HEK293 (cell line): ENCODE results near the gene CHMP6.
A peak's percentile ranks its signal among the peaks of the same experiment; 100 is the strongest.

Experiments used
- CTCF ChIA-PET: fragments of 350-600 bp; formaldehyde crosslinking; extraction: SDS; loops from one replicate; lab custom pipeline; 2021; ENCODE audit warnings: antibody characterized with exemption; lab: Yijun Ruan, JAX
- POLR2A ChIA-PET: fragments of 300-600 bp; formaldehyde crosslinking; extraction: SDS; loops from one replicate; lab custom pipeline; 2020; ENCODE audit warnings: antibody characterized with exemption, inconsistent platforms; lab: Yijun Ruan, JAX
- H3K27ac ChIP-seq: fragments of 200-500 bp; sonication (Bioruptor generic); 2 replicates; pipeline ENCODE4 v1.5.1; 2014; ENCODE audit warnings: low read depth, low read length, control low read depth, inconsistent platforms; ENCODE audit errors: extremely low read depth
- H3K36me3 ChIP-seq, 2 experiments: fragments of 200-500 bp in 1 of 2; sonication (Bioruptor generic) in 1 of 2; 1 replicate in 1 of 2; 2 replicates in 1 of 2; pipeline ENCODE4 v1.5.1; 2014 to 2017; ENCODE audit warnings: inconsistent platforms in 2 of 2, low read length in 2 of 2; ENCODE audit not compliant: control insufficient read depth in 2 of 2, insufficient read depth in 1 of 2
- H3K4me1 ChIP-seq: fragments of 200-500 bp; sonication (Bioruptor generic); 2 replicates; pipeline ENCODE4 v1.5.1; 2014; ENCODE audit warnings: mild to moderate bottlenecking, low read length, inconsistent platforms; ENCODE audit not compliant: control insufficient read depth, insufficient read depth
- H3K4me3 ChIP-seq: 2 replicates; pipeline ENCODE4 v1.5.1; 2011; ENCODE audit warnings: low read depth, mild to moderate bottlenecking, control low read depth, low read length, moderate library complexity
- H3K9me3 ChIP-seq: fragments of 200-500 bp; sonication (Bioruptor generic); 2 replicates; pipeline ENCODE4 v1.5.1; 2014; ENCODE audit warnings: low read depth, low read length, inconsistent platforms; ENCODE audit not compliant: control insufficient read depth, insufficient read depth
- ATF2 ChIP-seq: fragments of 450-650 bp; formaldehyde crosslinking; IDR thresholded peaks from 2 replicates; pipeline ENCODE4 v1.5.1; 2016; ENCODE audit warnings: missing biosample characterization, missing genetic modification characterization, low read depth
- HOXC10 ChIP-seq: sonication (generic); formaldehyde crosslinking; IDR thresholded peaks from 2 replicates; pipeline ENCODE4 v1.8.1; 2023; ENCODE audit warnings: mild to moderate bottlenecking, missing genetic modification reagents
- SALL2 ChIP-seq: fragments of 450-650 bp; formaldehyde crosslinking; IDR thresholded peaks from 2 replicates; pipeline ENCODE4 v1.5.0; 2017; ENCODE audit warnings: missing biosample characterization, mild to moderate bottlenecking, missing genetic modification characterization, borderline replicate concordance
- SCRT2 ChIP-seq: fragments of 450-650 bp; formaldehyde crosslinking; IDR thresholded peaks from 2 replicates; pipeline ENCODE4 v1.5.1; 2016; ENCODE audit warnings: missing biosample characterization, missing genetic modification characterization
- SETDB1 ChIP-seq: IDR thresholded peaks from one replicate; pipeline ENCODE4 v1.6.1; 2017; ENCODE audit warnings: mild to moderate bottlenecking, low read length, moderate library complexity, mixed read lengths; ENCODE audit not compliant: insufficient read length
- SP2 ChIP-seq: fragments of 450-650 bp; formaldehyde crosslinking; IDR thresholded peaks from 2 replicates; pipeline ENCODE4 v1.5.1; 2016; ENCODE audit warnings: missing biosample characterization, missing genetic modification characterization
- WT1 ChIP-seq: fragments of 450-650 bp; formaldehyde crosslinking; IDR thresholded peaks from 2 replicates; pipeline ENCODE4 v1.5.1; 2016; ENCODE audit warnings: missing biosample characterization, missing genetic modification characterization
- YY1 ChIP-seq: fragments of 450-650 bp; formaldehyde crosslinking; IDR thresholded peaks from 2 replicates; pipeline ENCODE4 v1.5.1; 2018; ENCODE audit warnings: missing biosample characterization, missing genetic modification characterization
- ZBTB26 ChIP-seq: fragments of 450-650 bp; formaldehyde crosslinking; optimal IDR thresholded peaks from 2 replicates; pipeline ENCODE3; 2016; ENCODE audit warnings: missing biosample characterization, mild to moderate bottlenecking, missing genetic modification characterization
- ZFHX2 ChIP-seq: fragments of 450-650 bp; formaldehyde crosslinking; conservative IDR thresholded peaks from 2 replicates; pipeline ENCODE4 v1.5.1; 2016; ENCODE audit warnings: missing biosample characterization, missing genetic modification characterization
- ZIC2 ChIP-seq: fragments of 450-650 bp; formaldehyde crosslinking; IDR thresholded peaks from 2 replicates; pipeline ENCODE4 v1.5.1; 2016; ENCODE audit warnings: missing biosample characterization, missing genetic modification characterization
- ZNF211 ChIP-seq: fragments of 450-650 bp; formaldehyde crosslinking; IDR thresholded peaks from 2 replicates; pipeline ENCODE4 v1.5.1; 2016; ENCODE audit warnings: low read depth, missing biosample characterization, missing genetic modification characterization
- ZNF214 ChIP-seq: fragments of 450-650 bp; formaldehyde crosslinking; IDR thresholded peaks from 2 replicates; pipeline ENCODE4 v1.5.1; 2017; ENCODE audit warnings: missing biosample characterization, mild to moderate bottlenecking, missing genetic modification characterization, borderline replicate concordance
- ZNF311 ChIP-seq: fragments of 450-650 bp; formaldehyde crosslinking; IDR thresholded peaks from 2 replicates; pipeline ENCODE4 v1.5.1; 2017; ENCODE audit warnings: missing biosample characterization, missing genetic modification characterization, borderline replicate concordance
- ZNF37A ChIP-seq: fragments of 450-650 bp; IDR thresholded peaks from 2 replicates; pipeline ENCODE4 v1.5.1; 2018; ENCODE audit warnings: missing biosample characterization, missing genetic modification characterization
- ZNF514 ChIP-seq: fragments of 450-650 bp; formaldehyde crosslinking; IDR thresholded peaks from 2 replicates; pipeline ENCODE4 v1.5.1; 2016; ENCODE audit warnings: missing biosample characterization, missing genetic modification characterization
- ZNF561 ChIP-seq: fragments of 450-650 bp; IDR thresholded peaks from 2 replicates; pipeline ENCODE4 v1.5.1; 2018; ENCODE audit warnings: missing biosample characterization, missing genetic modification characterization, borderline replicate concordance
- ZNF600 ChIP-seq: fragments of 450-650 bp; formaldehyde crosslinking; IDR thresholded peaks from 2 replicates; pipeline ENCODE4 v1.5.1; 2016; ENCODE audit warnings: missing biosample characterization, missing genetic modification characterization
- ZNF639 ChIP-seq: fragments of 450-650 bp; formaldehyde crosslinking; IDR thresholded peaks from 2 replicates; pipeline ENCODE4 v1.5.1; 2016; ENCODE audit warnings: missing biosample characterization, missing genetic modification characterization
- ZNF654 ChIP-seq: fragments of 450-650 bp; formaldehyde crosslinking; IDR thresholded peaks from 2 replicates; pipeline ENCODE4 v1.5.1; 2016; ENCODE audit warnings: low read depth, missing biosample characterization, missing genetic modification characterization
- ZNF692 ChIP-seq: fragments of 450-650 bp; formaldehyde crosslinking; IDR thresholded peaks from 2 replicates; pipeline ENCODE4 v1.5.1; 2016; ENCODE audit warnings: missing biosample characterization, missing genetic modification characterization
- ZNF777 ChIP-seq: fragments of 450-650 bp; formaldehyde crosslinking; IDR thresholded peaks from 2 replicates; pipeline ENCODE4 v1.5.1; 2017; ENCODE audit warnings: missing biosample characterization, missing genetic modification characterization, borderline replicate concordance
- TF ChIP-seq, protein P1 (sequence below): fragments of 450-650 bp; formaldehyde crosslinking; IDR thresholded peaks from 2 replicates; pipeline ENCODE4 v1.5.1; 2016; ENCODE audit warnings: missing biosample characterization, missing genetic modification characterization

CHMP6 gene

GRCh38 chr17:80969674-80970043 lies 22.0 kb upstream of the CHMP6 start:
- Histone ChIP-seq H3K9me3 (no peaks in the 10 kb centered on the region), H3K4me1 (no peaks in the 10 kb centered on the region), H3K27ac (no peak overlapping the region), H3K4me3 (no peak overlapping the region), H3K36me3 (peaks cover 0 to 9% of the 10 kb centered on the region in 2 experiments; a peak in 1 of 3 replicates)
- ChIA-PET POLR2A (no interaction called here), CTCF (interaction anchor here (0.6 to 1.8 kb wide), 5 partner anchors 9 to 544 kb away, joined by 3 to 14 read pairs (median 6); no protein-coding TSS in a partner anchor)
- TF ChIP-seq ZIC2 (tag by site-specific recombination) (no peak), YY1 (tag by site-specific recombination) (no peak), ZNF514 (tag by site-specific recombination) (no peak), SETDB1 (no peak), WT1 (tag by site-specific recombination) (no peak)

DNA sequence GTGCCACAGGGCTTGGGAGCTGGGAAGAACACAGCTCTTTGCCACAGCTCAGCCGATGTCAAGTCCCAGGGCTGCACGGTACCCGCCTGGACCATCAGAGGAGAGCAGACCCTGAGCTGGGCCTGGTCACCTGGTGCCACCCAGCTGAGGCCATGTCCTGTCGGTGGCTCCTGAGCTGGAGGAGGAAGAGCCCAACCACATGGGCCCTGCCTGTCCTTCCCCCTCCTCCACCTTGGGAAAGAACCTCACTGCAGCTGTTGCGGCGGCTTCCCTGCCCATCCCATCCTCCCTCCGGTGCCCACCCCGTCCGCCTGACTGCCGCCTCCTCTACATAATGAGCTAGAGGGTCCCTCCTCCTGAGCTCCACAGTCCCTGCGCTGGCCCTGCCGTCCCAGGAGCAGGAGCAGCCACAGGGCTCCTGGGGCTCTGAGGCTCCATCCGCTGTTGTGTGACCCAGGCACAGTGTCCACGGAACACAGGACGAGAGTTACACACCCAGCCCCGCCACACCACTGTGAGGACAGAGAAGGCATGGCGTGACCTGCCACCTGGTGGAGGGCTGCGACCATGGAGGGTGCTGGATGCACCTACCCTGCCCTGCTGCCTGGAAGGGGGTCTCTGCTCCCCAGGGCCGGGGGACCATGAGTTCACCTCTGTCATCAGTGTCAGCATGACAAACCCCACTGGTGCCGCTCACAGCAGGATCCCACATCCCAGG lies 21.4 kb upstream of the CHMP6 start:
- Histone ChIP-seq H3K36me3 (peaks cover 0 to 4% of the 10 kb centered on the region in 2 experiments; a peak in 1 of 3 replicates), H3K27ac (no peak overlapping the region), H3K9me3 (no peaks in the 10 kb centered on the region), H3K4me1 (no peaks in the 10 kb centered on the region), H3K4me3 (no peak overlapping the region)
- ChIA-PET POLR2A (no interaction called here), CTCF (interaction anchor here (0.6 to 1.8 kb wide), 7 partner anchors 9 to 545 kb away, joined by 3 to 14 read pairs (median 3); no protein-coding TSS in a partner anchor)
- TF ChIP-seq SCRT2 (tag by site-specific recombination): no peak
- no peak for TF ChIP-seq ATF2 (tag by site-specific recombination)
- TF ChIP-seq ZNF561 (tag by site-specific recombination): no peak
- no peak for TF ChIP-seq ZNF37A (tag by site-specific recombination)
- TF ChIP-seq, protein P1, sequence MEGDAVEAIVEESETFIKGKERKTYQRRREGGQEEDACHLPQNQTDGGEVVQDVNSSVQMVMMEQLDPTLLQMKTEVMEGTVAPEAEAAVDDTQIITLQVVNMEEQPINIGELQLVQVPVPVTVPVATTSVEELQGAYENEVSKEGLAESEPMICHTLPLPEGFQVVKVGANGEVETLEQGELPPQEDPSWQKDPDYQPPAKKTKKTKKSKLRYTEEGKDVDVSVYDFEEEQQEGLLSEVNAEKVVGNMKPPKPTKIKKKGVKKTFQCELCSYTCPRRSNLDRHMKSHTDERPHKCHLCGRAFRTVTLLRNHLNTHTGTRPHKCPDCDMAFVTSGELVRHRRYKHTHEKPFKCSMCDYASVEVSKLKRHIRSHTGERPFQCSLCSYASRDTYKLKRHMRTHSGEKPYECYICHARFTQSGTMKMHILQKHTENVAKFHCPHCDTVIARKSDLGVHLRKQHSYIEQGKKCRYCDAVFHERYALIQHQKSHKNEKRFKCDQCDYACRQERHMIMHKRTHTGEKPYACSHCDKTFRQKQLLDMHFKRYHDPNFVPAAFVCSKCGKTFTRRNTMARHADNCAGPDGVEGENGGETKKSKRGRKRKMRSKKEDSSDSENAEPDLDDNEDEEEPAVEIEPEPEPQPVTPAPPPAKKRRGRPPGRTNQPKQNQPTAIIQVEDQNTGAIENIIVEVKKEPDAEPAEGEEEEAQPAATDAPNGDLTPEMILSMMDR (tag by site-specific recombination): peak; percentile 87
- no peak for TF ChIP-seq ZNF211 (tag by site-specific recombination)
- no peak for TF ChIP-seq HOXC10 (CRISPR knock-in tag)
- TF ChIP-seq ZIC2 (tag by site-specific recombination): peak; percentile 63
- no peak for TF ChIP-seq ZNF311 (tag by site-specific recombination)
- no peak for TF ChIP-seq SP2
- TF ChIP-seq ZFHX2 (tag by site-specific recombination): 0 out of 2 replicates have a peak, but pooled peaks have one; percentile 9
- no peak for TF ChIP-seq ZNF214
- 0 out of 2 replicates have a peak, but pooled peaks have one; percentile 20 for TF ChIP-seq ZNF600 (tag by site-specific recombination)
- TF ChIP-seq ZBTB26 (tag by site-specific recombination): no peak
- TF ChIP-seq ZNF654: peak; percentile 33
- no peak for TF ChIP-seq SALL2 (tag by site-specific recombination)
- no peak for TF ChIP-seq ZNF777 (tag by site-specific recombination)
- no peak for TF ChIP-seq ZNF692 (tag by site-specific recombination)
- no peak for TF ChIP-seq ZNF639 (tag by site-specific recombination)
